Body of pancreas (tissue), 4 donors: Measurements from ENCODE around the gene ANTXR1.

Source experiments
- POLR2A ChIP-seq, 3 donors: fragments of 450-650 bp; IDR thresholded peaks; one replicate each; pipeline ENCODE4 v1.6.1; 2016; ENCODE audit warnings: antibody characterized with exemption in 3 of 3, mild to moderate bottlenecking in 2 of 3
- TF ChIP-seq, protein P1 (sequence below), 7 experiments: fragments of 450-650 bp in 4 of 7; fragments of 200-600 bp in 3 of 7; sonication (generic) in 3 of 7; IDR thresholded peaks; one replicate each; pipeline ENCODE4 v1.5.1; 2016 to 2019; ENCODE audit warnings: antibody characterized with exemption in 7 of 7

- TF ChIP-seq, protein P1, sequence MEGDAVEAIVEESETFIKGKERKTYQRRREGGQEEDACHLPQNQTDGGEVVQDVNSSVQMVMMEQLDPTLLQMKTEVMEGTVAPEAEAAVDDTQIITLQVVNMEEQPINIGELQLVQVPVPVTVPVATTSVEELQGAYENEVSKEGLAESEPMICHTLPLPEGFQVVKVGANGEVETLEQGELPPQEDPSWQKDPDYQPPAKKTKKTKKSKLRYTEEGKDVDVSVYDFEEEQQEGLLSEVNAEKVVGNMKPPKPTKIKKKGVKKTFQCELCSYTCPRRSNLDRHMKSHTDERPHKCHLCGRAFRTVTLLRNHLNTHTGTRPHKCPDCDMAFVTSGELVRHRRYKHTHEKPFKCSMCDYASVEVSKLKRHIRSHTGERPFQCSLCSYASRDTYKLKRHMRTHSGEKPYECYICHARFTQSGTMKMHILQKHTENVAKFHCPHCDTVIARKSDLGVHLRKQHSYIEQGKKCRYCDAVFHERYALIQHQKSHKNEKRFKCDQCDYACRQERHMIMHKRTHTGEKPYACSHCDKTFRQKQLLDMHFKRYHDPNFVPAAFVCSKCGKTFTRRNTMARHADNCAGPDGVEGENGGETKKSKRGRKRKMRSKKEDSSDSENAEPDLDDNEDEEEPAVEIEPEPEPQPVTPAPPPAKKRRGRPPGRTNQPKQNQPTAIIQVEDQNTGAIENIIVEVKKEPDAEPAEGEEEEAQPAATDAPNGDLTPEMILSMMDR (IDR thresholded peaks at IDR 0.05) = no peak
- TF ChIP-seq POLR2A (IDR thresholded peaks at IDR 0.05) = no peak
These were observed 151.2 kb downstream of the ANTXR1 start for GRCh38 chr2:69164061-69164778.
